ENCODE results near the gene ZNF19. TPM values are rescaled to one million over a fixed set of nuclear protein-coding genes. Genes with fewer than 3 reads are reported as not detected.

ZNF19 gene
- total RNA-seq, 1 experiment from 2014 or later = 5.4 TPM

DNA sequence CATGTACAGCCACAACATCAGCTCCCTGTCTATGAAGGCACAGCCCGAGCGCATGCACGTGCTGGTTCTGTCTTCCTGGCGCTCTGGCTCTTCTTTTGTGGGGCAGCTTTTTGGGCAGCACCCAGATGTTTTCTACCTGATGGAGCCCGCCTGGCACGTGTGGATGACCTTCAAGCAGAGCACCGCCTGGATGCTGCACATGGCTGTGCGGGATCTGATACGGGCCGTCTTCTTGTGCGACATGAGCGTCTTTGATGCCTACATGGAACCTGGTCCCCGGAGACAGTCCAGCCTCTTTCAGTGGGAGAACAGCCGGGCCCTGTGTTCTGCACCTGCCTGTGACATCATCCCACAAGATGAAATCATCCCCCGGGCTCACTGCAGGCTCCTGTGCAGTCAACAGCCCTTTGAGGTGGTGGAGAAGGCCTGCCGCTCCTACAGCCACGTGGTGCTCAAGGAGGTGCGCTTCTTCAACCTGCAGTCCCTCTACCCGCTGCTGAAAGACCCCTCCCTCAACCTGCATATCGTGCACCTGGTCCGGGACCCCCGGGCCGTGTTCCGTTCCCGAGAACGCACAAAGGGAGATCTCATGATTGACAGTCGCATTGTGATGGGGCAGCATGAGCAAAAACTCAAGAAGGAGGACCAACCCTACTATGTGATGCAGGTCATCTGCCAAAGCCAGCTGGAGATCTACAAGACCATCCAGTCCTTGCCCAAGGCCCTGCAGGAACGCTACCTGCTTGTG, 47.8 kb upstream of the ZNF19 start:
- TF ChIP-seq CEBPB (IDR thresholded peaks at IDR 0.05; ENCODE audit: low read depth) (no peak), EGR1 (IDR thresholded peaks at IDR 0.05; ENCODE audit: low read depth) (no peak), CBX3 (IDR thresholded peaks at IDR 0.05; ENCODE audit: low read depth) (no peak)
- DNase-seq (ENCODE audit: low read depth, low spot score) = no peak
- no peak overlapping the region for H3K4me2 ChIP-seq (ENCODE audit: low read length)
- ChIA-PET POLR2A (no interaction called here), RAD21 (ENCODE audit: low non-redundant PET in 1 of 2, low total read pairs in 2 of 2, uncharacterized antibody in 2 of 2, unreplicated experiment in 2 of 2) (interaction anchor here in 1 of 2 experiments (1.2 kb wide), 1 partner anchor 35 kb away, joined by 3 read pairs; no protein-coding TSS in a partner anchor), CTCF (no interaction called here)
- H3K9me2 ChIP-seq (ENCODE audit: insufficient read depth) = no peaks in the 10 kb centered on the region
- ATAC-seq = no peak
- no peaks in the 10 kb centered on the region for H3K36me3 ChIP-seq (ENCODE audit: control insufficient read depth in 1 of 2, insufficient read depth in 2 of 2, low read length in 2 of 2)
- no peaks in the 10 kb centered on the region for H3K27me3 ChIP-seq (ENCODE audit: insufficient read depth, low read length)
- H3K27ac ChIP-seq (ENCODE audit: low read depth, low read length) = no peak overlapping the region
- no peak overlapping the region for H3K9ac ChIP-seq (ENCODE audit: low read length)
- no peak overlapping the region for H3K4me3 ChIP-seq (replicated peaks in 1 of 2; ENCODE audit: low read depth in 1 of 2, low read length in 2 of 2)
- no peaks in the 10 kb centered on the region for H3K4me1 ChIP-seq (ENCODE audit: control insufficient read depth in 1 of 2, insufficient read depth in 2 of 2, low read length in 2 of 2)
- no peaks in the 10 kb centered on the region for H3K9me3 ChIP-seq (ENCODE audit: control insufficient read depth in 1 of 2, insufficient read depth in 1 of 2, low read depth in 1 of 2, low read length in 2 of 2)
- intact Hi-C loops (cut with micrococcal nuclease) = loop anchor here (5.0 kb wide), 1 partner anchor 125 kb away; no protein-coding TSS in a partner anchor
- no peaks in the 10 kb centered on the region for H4K20me1 ChIP-seq (ENCODE audit: insufficient read depth)
- no peak overlapping the region for H2AFZ ChIP-seq (ENCODE audit: low read depth, low read length, poor library complexity, severe bottlenecking)
- no TSS peak for BruUV-seq (replicated peaks)
- no peaks in the 10 kb centered on the region for H3K79me2 ChIP-seq (ENCODE audit: insufficient read depth, low read length)

DNA sequence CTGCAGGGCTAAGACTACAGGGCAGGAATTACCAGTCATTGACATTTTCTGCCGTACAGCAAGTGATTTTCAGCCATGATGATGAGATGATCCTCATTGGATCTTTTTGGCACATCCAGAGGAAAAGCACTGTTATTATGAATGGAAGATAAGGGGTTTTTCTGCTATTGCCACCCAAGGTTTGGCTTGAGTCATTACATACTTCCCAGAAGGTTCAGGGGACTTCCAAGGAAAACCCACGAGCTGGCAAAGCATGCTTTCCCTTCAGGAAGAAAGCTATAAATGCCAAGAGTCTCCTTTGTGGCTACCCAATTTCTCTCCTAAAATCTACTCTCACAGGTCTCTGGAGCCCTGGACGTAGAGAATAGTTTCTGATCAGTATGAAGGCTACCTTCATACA, 43.2 kb upstream of the ZNF19 start:
- H3K9ac ChIP-seq (ENCODE audit: low read length) = no peak overlapping the region
- ChIA-PET POLR2A (no interaction called here), CTCF (interaction anchor here (1.0 kb wide), 2 partner anchors 9 to 10 kb away, joined by 3 read pairs; no protein-coding TSS in a partner anchor), RAD21 (ENCODE audit: low non-redundant PET in 1 of 2, low total read pairs in 2 of 2, uncharacterized antibody in 2 of 2, unreplicated experiment in 2 of 2) (no interaction called here)
- DNase-seq (ENCODE audit: low read depth, low spot score) (no peak), ATAC-seq (no peak)
- H3K9me2 ChIP-seq (ENCODE audit: insufficient read depth) = no peaks in the 10 kb centered on the region
- no TSS peak for BruUV-seq (replicated peaks)
- no peaks in the 10 kb centered on the region for H3K27me3 ChIP-seq (ENCODE audit: insufficient read depth, low read length)
- H3K79me2 ChIP-seq (ENCODE audit: insufficient read depth, low read length) = no peaks in the 10 kb centered on the region
- no peak overlapping the region for H3K4me2 ChIP-seq (ENCODE audit: low read length)
- H2AFZ ChIP-seq (ENCODE audit: low read depth, low read length, poor library complexity, severe bottlenecking) = no peak overlapping the region
- H3K27ac ChIP-seq (ENCODE audit: low read depth, low read length) = no peak overlapping the region
- no peak for TF ChIP-seq EZH2phosphoT487 (IDR thresholded peaks at IDR 0.05; ENCODE audit: borderline replicate concordance)
- TF ChIP-seq, protein P1, sequence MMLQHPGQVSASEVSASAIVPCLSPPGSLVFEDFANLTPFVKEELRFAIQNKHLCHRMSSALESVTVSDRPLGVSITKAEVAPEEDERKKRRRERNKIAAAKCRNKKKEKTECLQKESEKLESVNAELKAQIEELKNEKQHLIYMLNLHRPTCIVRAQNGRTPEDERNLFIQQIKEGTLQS (IDR thresholded peaks at IDR 0.05) = no peak
- no peak for TF ChIP-seq FOSL1 (IDR thresholded peaks at IDR 0.05; ENCODE audit: low read depth)
- TF ChIP-seq SRF (IDR thresholded peaks at IDR 0.05; ENCODE audit: low read depth) = no peak
- TF ChIP-seq CBX3 (IDR thresholded peaks at IDR 0.05; ENCODE audit: low read depth) = no peak
- TF ChIP-seq, protein P2, sequence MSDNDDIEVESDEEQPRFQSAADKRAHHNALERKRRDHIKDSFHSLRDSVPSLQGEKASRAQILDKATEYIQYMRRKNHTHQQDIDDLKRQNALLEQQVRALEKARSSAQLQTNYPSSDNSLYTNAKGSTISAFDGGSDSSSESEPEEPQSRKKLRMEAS (IDR thresholded peaks at IDR 0.05) = no peak
- no peak for TF ChIP-seq CEBPB (IDR thresholded peaks at IDR 0.05; ENCODE audit: low read depth)
- TF ChIP-seq ZNF274 (IDR thresholded peaks at IDR 0.05; ENCODE audit: low read depth, low read length) = no peak
- no peak for TF ChIP-seq SP1 (IDR thresholded peaks at IDR 0.05; ENCODE audit: low read depth)
- TF ChIP-seq ZFX (IDR thresholded peaks at IDR 0.05) = no peak
- no peaks in the 10 kb centered on the region for H3K36me3 ChIP-seq (ENCODE audit: control insufficient read depth in 1 of 2, insufficient read depth in 2 of 2, low read length in 2 of 2)
- no peaks in the 10 kb centered on the region for H4K20me1 ChIP-seq (ENCODE audit: insufficient read depth)
- no peaks in the 10 kb centered on the region for H3K9me3 ChIP-seq (ENCODE audit: control insufficient read depth in 1 of 2, insufficient read depth in 1 of 2, low read depth in 1 of 2, low read length in 2 of 2)
- H3K4me3 ChIP-seq (replicated peaks in 1 of 2; ENCODE audit: low read depth in 1 of 2, low read length in 2 of 2) = no peak overlapping the region
- intact Hi-C loops (cut with micrococcal nuclease) = no loop called here
- no peaks in the 10 kb centered on the region for H3K4me1 ChIP-seq (ENCODE audit: control insufficient read depth in 1 of 2, insufficient read depth in 2 of 2, low read length in 2 of 2)
